Measurements from ENCODE around the gene ATRX. TPM values are rescaled to one million over a fixed set of nuclear protein-coding genes. Genes with fewer than 3 reads are reported as not detected.
"Not testable (repeated sequence)": the region's sequence is repeated elsewhere in the genome, so short reads cannot be mapped to it uniquely, and the experiment has no call there.

Gene ATRX
- total and polyA plus RNA-seq, 12 donors: 10.3 to 101 (median 67.1) TPM

DNA sequence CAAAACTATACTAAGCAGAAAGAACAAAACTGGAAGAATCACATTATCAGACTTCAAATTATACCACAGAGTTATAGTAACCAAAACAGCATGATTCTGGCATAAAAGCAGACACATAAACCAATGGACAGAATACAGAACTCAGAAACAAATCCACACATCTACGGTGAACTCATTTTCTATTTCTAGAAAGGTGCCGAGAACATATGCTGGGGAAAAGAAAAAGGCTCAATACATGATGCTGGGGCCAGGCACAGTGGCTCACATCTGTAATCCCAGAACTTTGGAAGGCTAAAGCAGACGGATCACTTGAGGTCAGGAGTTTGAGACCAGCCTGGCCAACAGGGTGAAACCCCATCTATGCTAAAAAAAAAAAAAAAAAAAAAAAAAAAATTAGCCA lies 52.7 kb downstream of the ATRX start:
- Histone ChIP-seq H3K4me3 (no peak overlapping the region), H3K9me3 (replicated peaks in 1 of 3) (no peaks in the 10 kb centered on the region), H3K4me1 (replicated peaks in 1 of 2) (no peaks in the 10 kb centered on the region), H3K36me3 (replicated peaks in 1 of 2) (no peaks in the 10 kb centered on the region), H3K27ac (no peak overlapping the region), H3K27me3 (no peaks in the 10 kb centered on the region)
- TF ChIP-seq, protein P1, sequence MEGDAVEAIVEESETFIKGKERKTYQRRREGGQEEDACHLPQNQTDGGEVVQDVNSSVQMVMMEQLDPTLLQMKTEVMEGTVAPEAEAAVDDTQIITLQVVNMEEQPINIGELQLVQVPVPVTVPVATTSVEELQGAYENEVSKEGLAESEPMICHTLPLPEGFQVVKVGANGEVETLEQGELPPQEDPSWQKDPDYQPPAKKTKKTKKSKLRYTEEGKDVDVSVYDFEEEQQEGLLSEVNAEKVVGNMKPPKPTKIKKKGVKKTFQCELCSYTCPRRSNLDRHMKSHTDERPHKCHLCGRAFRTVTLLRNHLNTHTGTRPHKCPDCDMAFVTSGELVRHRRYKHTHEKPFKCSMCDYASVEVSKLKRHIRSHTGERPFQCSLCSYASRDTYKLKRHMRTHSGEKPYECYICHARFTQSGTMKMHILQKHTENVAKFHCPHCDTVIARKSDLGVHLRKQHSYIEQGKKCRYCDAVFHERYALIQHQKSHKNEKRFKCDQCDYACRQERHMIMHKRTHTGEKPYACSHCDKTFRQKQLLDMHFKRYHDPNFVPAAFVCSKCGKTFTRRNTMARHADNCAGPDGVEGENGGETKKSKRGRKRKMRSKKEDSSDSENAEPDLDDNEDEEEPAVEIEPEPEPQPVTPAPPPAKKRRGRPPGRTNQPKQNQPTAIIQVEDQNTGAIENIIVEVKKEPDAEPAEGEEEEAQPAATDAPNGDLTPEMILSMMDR (IDR thresholded peaks at IDR 0.05): no peak
- DNase-seq: no peak
- intact Hi-C loops (cut with DNase I): no loop called here
- WGBS, 4 donors: 83 to 98% (median 92%) methylated on average over 3 of the region's 3 CpGs

DNA sequence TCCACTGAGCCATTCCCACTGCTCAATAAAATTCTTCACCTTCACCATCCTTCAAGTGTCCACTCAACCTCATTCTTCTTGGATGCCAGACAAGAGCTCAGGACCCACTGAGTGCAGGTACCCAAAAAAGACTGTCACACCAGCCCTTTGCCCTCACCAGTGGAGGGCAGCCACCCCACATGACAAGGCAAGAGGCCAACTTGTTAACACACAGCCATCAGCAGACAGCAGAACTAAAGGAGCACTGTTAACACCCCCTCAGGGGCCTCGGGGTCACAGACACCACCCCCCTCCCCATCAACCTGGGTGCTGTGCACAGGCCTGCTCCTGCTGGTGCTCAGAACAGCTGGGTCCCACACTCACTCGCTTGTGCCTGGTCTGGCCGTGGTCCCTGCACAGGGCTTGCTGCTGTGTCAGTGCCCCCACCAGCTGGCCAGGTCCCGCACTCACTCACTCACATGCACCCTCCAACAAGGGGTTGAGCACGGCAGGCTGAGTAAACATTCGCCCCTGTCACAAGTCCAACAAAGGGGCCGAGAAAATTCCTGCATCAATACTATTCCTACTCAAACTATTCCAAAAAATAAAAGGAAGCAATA lies 54.1 kb downstream of the ATRX start:
- H3K36me3 ChIP-seq (replicated peaks in 1 of 2): no peaks in the 10 kb centered on the region
- H3K9me3 ChIP-seq (replicated peaks in 1 of 3): no peaks in the 10 kb centered on the region
- 72 to 92% (median 83%) methylated on average over 4 to 7 of the region's 7 CpGs for WGBS, 4 donors
- intact Hi-C loops (cut with DNase I): no loop called here
- no peak for DNase-seq
- H3K4me1 ChIP-seq (replicated peaks in 1 of 2): no peaks in the 10 kb centered on the region
- TF ChIP-seq, protein P1 (IDR thresholded peaks at IDR 0.05): no peak
- no peak for TF ChIP-seq POLR2A (IDR thresholded peaks at IDR 0.05)
- no peak overlapping the region for H3K4me3 ChIP-seq
- no peaks in the 10 kb centered on the region for H3K27me3 ChIP-seq
- H3K27ac ChIP-seq: no peak overlapping the region

DNA sequence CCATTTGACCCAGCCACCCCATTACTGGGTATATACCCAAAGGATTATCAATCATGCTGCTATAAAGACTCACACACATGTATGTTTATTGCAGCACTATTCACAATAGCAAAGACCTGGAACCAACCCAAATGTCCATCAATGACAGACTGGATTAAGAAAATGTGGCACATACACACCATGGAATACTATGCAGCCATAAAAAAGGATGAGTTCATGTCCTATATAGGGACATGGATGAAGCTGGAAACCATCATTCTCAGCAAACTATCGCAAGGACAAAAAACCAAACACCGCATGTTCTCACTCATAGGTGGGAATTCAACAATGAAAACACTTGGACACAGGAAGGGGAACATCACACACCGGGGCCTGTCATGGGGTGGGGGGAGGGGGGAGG lies 59.9 kb downstream of the ATRX start:
- H3K27ac ChIP-seq; H3K4me3 ChIP-seq; intact Hi-C loops (cut with DNase I); H3K27me3 ChIP-seq; H3K36me3 ChIP-seq (replicated peaks in 1 of 2); H3K9me3 ChIP-seq (replicated peaks in 1 of 3); H3K4me1 ChIP-seq (replicated peaks in 1 of 2); DNase-seq: not testable (repeated sequence)
- WGBS, 4 donors: 85 to 100% (median 91%) methylated on average over 2 to 3 of the region's 3 CpGs

DNA sequence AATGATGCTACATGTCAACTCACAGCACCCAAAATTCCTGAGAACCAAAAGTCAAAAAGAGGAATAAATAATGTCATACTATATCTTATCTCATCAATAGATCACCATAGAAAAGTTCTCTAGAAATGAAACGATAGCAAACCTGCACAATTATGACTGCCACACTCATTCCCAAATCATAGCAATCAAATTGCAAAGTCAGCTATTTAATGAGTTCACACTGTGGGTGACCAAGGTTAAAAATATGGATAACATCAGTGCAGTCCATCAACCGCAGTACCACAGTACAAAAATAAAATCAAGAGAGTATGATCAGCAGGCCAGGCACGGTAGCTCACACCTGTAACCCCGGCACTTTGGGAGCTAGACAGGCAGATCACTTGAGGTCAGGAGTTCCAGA lies 62.3 kb downstream of the ATRX start:
- TF ChIP-seq POLR2A (IDR thresholded peaks at IDR 0.05): no peak
- TF ChIP-seq, protein P1 (IDR thresholded peaks at IDR 0.05): no peak
- intact Hi-C loops (cut with DNase I): no loop called here
- 63 to 91% (median 78%) methylated on average over 2 to 4 of the region's 4 CpGs for WGBS, 4 donors

DNA sequence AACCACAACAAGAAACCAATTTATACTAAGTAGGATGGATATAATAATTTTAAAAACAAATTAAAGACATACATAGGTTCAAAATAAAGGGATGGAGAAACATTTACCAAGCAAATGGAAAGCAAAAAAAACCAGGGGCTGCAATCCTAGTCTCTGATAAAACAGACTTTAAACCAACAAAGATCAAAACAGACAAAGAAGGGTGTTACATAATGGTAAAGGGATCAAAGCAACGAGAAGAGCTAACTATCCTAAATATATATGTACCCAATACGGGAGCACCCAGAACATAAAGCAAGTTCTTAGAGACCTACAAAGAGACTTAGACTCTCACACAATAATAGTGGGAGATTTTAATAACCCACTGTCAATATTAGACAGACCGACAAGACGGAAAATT lies 66.6 kb downstream of the ATRX start:
- intact Hi-C loops (cut with DNase I): no loop called here
- 81 to 96% (median 87%) methylated on average over 4 of the region's 4 CpGs for WGBS, 4 donors

More for the DNA sequence above, 62.3 kb downstream of the ATRX start:
- Histone ChIP-seq H3K4me1 (replicated peaks in 1 of 2) (no peaks in the 10 kb centered on the region), H3K27me3 (no peaks in the 10 kb centered on the region), H3K4me3 (no peak overlapping the region), H3K27ac (no peak overlapping the region), H3K36me3 (replicated peaks in 1 of 2) (no peaks in the 10 kb centered on the region), H3K9me3 (replicated peaks in 1 of 3) (no peaks in the 10 kb centered on the region)
- no peak for DNase-seq

More for the DNA sequence above, 66.6 kb downstream of the ATRX start:
- H3K4me3 ChIP-seq: no peak overlapping the region
- H3K27me3 ChIP-seq: no peaks in the 10 kb centered on the region
- H3K36me3 ChIP-seq (replicated peaks in 1 of 2): peaks cover 0 to 8% of the 10 kb centered on the region in 2 donors
- no peaks in the 10 kb centered on the region for H3K4me1 ChIP-seq (replicated peaks in 1 of 2)
- TF ChIP-seq, protein P1 (IDR thresholded peaks at IDR 0.05): no peak
- TF ChIP-seq POLR2A (IDR thresholded peaks at IDR 0.05): no peak
- no peaks in the 10 kb centered on the region for H3K9me3 ChIP-seq (replicated peaks in 1 of 3)
- no peak for DNase-seq
- H3K27ac ChIP-seq: no peak overlapping the region

Measured in adrenal gland (tissue), 12 donors.